ENCODE results near the gene TMPRSS2.

- TF ChIP-seq, protein P1, sequence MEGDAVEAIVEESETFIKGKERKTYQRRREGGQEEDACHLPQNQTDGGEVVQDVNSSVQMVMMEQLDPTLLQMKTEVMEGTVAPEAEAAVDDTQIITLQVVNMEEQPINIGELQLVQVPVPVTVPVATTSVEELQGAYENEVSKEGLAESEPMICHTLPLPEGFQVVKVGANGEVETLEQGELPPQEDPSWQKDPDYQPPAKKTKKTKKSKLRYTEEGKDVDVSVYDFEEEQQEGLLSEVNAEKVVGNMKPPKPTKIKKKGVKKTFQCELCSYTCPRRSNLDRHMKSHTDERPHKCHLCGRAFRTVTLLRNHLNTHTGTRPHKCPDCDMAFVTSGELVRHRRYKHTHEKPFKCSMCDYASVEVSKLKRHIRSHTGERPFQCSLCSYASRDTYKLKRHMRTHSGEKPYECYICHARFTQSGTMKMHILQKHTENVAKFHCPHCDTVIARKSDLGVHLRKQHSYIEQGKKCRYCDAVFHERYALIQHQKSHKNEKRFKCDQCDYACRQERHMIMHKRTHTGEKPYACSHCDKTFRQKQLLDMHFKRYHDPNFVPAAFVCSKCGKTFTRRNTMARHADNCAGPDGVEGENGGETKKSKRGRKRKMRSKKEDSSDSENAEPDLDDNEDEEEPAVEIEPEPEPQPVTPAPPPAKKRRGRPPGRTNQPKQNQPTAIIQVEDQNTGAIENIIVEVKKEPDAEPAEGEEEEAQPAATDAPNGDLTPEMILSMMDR (IDR thresholded peaks at IDR 0.05), result no peak
- TF ChIP-seq POLR2A (IDR thresholded peaks at IDR 0.05), result no peak
- TF ChIP-seq POLR2AphosphoS5 (IDR thresholded peaks at IDR 0.05), result no peak
Observed at GRCh38 chr21:41555057-41555456, 47.1 kb upstream of the TMPRSS2 start.

Data from breast epithelium (tissue), 3 donors.